ENCODE results near the gene PPP1R14D. TPM values are rescaled to one million over a fixed set of nuclear protein-coding genes. Genes with fewer than 3 reads are reported as not detected.

The PPP1R14D gene
- total and polyA plus RNA-seq, 2 of the 8 experiments (the other 6 are each of a cell fraction or from before 2014, with no cell fraction given) = not detected

- Histone ChIP-seq H3K4me3 (ENCODE audit: extremely low read depth in 1 of 4, insufficient read depth in 2 of 4, low read depth in 3 of 4, low read length in 4 of 4) (no peak overlapping the region), H4K5ac (ENCODE audit: insufficient read length, low read depth, low read length) (no peak overlapping the region), H4K91ac (replicated peaks; ENCODE audit: insufficient read length, low read length) (no peak overlapping the region), H4K20me1 (replicated peaks in 1 of 2; ENCODE audit: control insufficient read depth in 1 of 2, insufficient read depth in 2 of 2, low read length in 2 of 2) (no peaks in the 10 kb centered on the region), H3K79me1 (ENCODE audit: low read depth, low read length) (no peaks in the 10 kb centered on the region), H3K9ac (replicated peaks in 1 of 4; ENCODE audit: extremely low read depth in 1 of 4, low read depth in 3 of 4, low read length in 3 of 4) (no peak overlapping the region), H2AFZ (ENCODE audit: low read length) (no peak overlapping the region), H3K36me3 (ENCODE audit: control insufficient read depth in 2 of 4, insufficient read depth in 4 of 4, low read length in 3 of 4) (no peaks in the 10 kb centered on the region), H3K79me2 (ENCODE audit: control insufficient read depth in 1 of 2, insufficient read depth in 2 of 2, low read length in 2 of 2) (no peaks in the 10 kb centered on the region), H3K14ac (ENCODE audit: insufficient read length) (no peak overlapping the region), H2BK15ac (ENCODE audit: low read length) (no peak overlapping the region), H3K4me2 (ENCODE audit: insufficient read depth in 1 of 2, low read depth in 2 of 2, low read length in 2 of 2) (no peak overlapping the region), H3K56ac (replicated peaks; ENCODE audit: insufficient read length, low read depth, low read length) (no peak overlapping the region), H2BK120ac (replicated peaks; ENCODE audit: low read depth, low read length) (no peak overlapping the region), H2BK5ac (ENCODE audit: low read depth, low read length) (no peak overlapping the region), H3K18ac (ENCODE audit: extremely low read depth, low read length) (no peak overlapping the region), H3K27me3 (replicated peaks in 1 of 4; ENCODE audit: control insufficient read depth in 3 of 4, extremely low read depth in 1 of 4, insufficient read depth in 3 of 4, low read length in 3 of 4) (no peaks in the 10 kb centered on the region), H3K23ac (ENCODE audit: insufficient read length) (no peak overlapping the region), H2BK12ac (ENCODE audit: low read depth, low read length) (no peak overlapping the region), H3K23me2 (ENCODE audit: low read depth, low read length) (no peaks in the 10 kb centered on the region), H3K4me1 (replicated peaks in 1 of 4; ENCODE audit: control insufficient read depth in 3 of 4, insufficient read depth in 4 of 4, low read length in 3 of 4) (no peaks in the 10 kb centered on the region), H2BK20ac (ENCODE audit: low read length) (no peak overlapping the region), H2AK5ac (ENCODE audit: low read depth, low read length) (no peak overlapping the region), H3K9me3 (ENCODE audit: insufficient read depth in 2 of 2, low read depth in 1 of 2, low read length in 1 of 2) (no peaks in the 10 kb centered on the region), H3K4ac (replicated peaks; ENCODE audit: insufficient read length, low read depth, low read length) (no peak overlapping the region), H3K27ac (ENCODE audit: low read depth, low read length) (no peak overlapping the region), H4K8ac (ENCODE audit: extremely low read depth, insufficient read depth, low read length) (no peak overlapping the region)
- CTCF ChIA-PET (ENCODE audit: partially characterized antibody) = interaction anchor here (2.2 to 3.7 kb wide), 2 partner anchors 10 to 32 kb away, joined by 5 to 18 read pairs; no protein-coding TSS in a partner anchor
- DNase-seq (ENCODE audit: low read depth in 1 of 2, low spot score in 2 of 2) (no peak), FAIRE-seq (no peak)
- POLR2A ChIA-PET (ENCODE audit: partially characterized antibody) = no interaction called here
- 88% methylated on average over 4 of the region's 4 CpGs; no CpG with 5 or more reads in 1 of the 2 experiments for WGBS, 2 experiments (ENCODE audit: extremely low coverage in 1 of 2, insufficient coverage in 1 of 2, insufficient read length in 1 of 2, insufficient replicate concordance in 2 of 2, low coverage in 1 of 2, low lambda C conversion rate in 2 of 2, missing lambda C conversion rate in 1 of 2)
- TF ChIP-seq SIN3A (conservative IDR thresholded peaks at IDR 0.05 in 1 of 2, IDR thresholded peaks at IDR 0.05 in 1 of 2; ENCODE audit: low read depth in 1 of 2, low read length in 2 of 2) (no peak), POU5F1 (IDR thresholded peaks at IDR 0.05; ENCODE audit: low read depth, low read length) (no peak), ZNF274 (IDR thresholded peaks at IDR 0.05; ENCODE audit: borderline replicate concordance, extremely low read depth, low read length) (no peak), RBBP5 (IDR thresholded peaks at IDR 0.05; ENCODE audit: borderline replicate concordance, low read depth, low read length) (no peak), CHD2 (IDR thresholded peaks at IDR 0.05; ENCODE audit: low read length) (no peak), RNF2 (IDR thresholded peaks at IDR 0.05; ENCODE audit: borderline replicate concordance, low read depth, low read length, missing control alignments, poor library complexity, severe bottlenecking) (no peak), KDM1A (IDR thresholded peaks at IDR 0.05; ENCODE audit: borderline replicate concordance, low read length) (no peak), FOSL1 (IDR thresholded peaks at IDR 0.05; ENCODE audit: insufficient read depth, low read depth, low read length) (no peak), RFX5 (IDR thresholded peaks at IDR 0.05; ENCODE audit: borderline replicate concordance, low read depth, low read length) (no peak), CBX5 (IDR thresholded peaks at IDR 0.05; ENCODE audit: low read depth, low read length) (no peak), YY1 (IDR thresholded peaks at IDR 0.05; ENCODE audit: low read depth, low read length) (no peak), BRCA1 (IDR thresholded peaks at IDR 0.05; ENCODE audit: low read depth, low read length) (no peak), MAX (IDR thresholded peaks at IDR 0.05) (no peak)
These were observed 2.0 kb downstream of the PPP1R14D start for GRCh38 chr15:40826423-40827075.
